NCI-H187 (cell line): ENCODE measurements around the gene ITGA2B.
"Not testable (repeated sequence)": the region's sequence is repeated elsewhere in the genome, so short reads cannot be mapped to it uniquely, and the experiment has no call there.

Experiments used
- DNase-seq, 2 experiments: peaks; one replicate each; lab custom pipeline; 2025; lab: John Stamatoyannopoulos, UW

ITGA2B gene

GRCh38 chr17:44390250-44390870, 911 bp upstream of the ITGA2B start:
- no peak for DNase-seq

DNA sequence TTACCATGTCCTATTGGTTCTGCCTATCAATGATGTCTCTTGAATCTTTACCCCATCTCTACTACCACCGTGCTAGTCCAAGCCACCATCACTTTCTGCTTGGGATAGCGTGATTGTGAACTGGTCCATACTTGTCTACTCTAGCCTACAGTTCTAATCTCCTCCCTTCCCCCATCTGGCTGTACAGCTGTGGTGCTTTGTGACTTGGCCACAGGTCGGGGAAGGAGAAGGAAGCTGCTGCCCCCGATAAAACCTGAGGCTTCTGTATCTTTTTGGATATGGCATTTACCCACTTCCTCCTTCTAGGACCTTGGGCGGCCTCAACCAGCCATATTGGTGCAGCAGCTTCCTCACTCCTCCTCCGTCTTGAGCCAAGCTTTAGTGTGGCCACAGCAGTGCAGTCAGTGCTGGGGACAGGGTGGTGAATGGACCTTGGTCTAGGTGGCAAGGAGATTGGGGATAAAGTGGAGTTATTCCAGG, 314 bp upstream of the ITGA2B start:
- no peak for DNase-seq

DNA sequence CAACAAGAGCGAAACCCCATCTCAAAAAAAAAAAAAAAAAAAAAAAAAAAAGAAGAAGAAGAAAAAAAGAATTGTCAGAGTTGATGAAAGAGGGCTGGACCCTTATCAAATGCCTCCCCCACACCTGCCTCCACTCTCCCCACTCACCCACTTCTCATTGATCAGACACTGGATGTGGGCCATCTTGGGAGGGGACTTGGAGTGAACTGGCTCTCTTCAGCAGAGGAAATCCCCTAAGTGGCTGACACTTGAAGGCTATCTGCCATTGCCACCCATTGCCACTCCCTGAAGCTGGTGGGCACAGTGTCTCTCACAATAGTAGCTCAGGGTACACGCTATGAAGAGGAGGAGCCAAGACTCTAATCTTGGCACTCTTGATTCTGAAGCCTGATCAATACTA, 1.6 kb downstream of the ITGA2B start:
- no peak for DNase-seq

GRCh38 chr17:44386182-44386525, 3.3 kb downstream of the ITGA2B start:
- no peak for DNase-seq

DNA sequence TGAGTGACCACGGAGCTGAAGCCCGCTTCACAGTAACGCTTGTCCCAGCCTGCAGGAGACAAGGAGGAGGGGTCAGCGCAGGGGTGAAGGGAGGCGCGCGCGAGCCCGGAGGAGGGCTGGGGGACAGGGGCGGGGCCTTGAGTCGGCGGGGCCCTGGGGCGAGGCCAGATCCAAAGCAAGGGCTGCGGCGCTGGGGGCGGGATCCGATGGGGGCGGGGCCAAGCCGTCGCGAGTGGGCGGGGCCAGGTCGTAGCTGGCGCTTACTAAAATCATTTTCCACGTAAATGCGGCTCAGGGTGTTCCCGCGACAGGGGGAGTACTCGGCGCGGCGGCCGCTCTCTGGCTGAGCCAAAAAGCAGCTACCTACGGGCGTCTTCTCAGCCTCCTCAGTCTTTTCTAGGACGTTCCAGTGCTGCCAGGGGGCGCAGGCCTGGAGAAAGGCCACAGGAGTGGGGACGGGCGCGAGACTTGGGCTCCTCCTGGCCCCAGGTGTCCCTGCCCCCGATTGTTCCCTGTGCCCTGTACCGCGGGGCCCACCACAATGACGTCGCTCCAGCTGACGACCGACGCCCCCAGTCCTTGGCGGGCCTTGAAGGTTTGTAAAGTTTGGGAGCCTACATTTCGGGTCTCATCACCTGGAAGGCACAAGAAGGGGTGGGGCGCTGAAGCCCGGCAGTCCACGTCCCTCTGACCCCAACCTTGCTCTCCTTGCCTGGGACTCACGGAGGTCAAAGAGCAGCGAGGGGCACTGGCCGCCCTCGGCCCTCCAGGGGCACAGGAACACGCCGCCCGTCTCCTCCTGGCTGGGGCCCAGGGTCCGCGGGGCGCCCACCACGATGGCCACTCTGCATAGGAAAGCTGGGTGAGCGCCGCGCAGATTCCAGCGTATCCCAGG, 3.9 kb downstream of the ITGA2B start:
- DNase-seq, result peak; percentile 56 to 71

- no peak for DNase-seq
Measured at GRCh38 chr17:44384823-44385286, 4.6 kb downstream of the ITGA2B start.

DNA sequence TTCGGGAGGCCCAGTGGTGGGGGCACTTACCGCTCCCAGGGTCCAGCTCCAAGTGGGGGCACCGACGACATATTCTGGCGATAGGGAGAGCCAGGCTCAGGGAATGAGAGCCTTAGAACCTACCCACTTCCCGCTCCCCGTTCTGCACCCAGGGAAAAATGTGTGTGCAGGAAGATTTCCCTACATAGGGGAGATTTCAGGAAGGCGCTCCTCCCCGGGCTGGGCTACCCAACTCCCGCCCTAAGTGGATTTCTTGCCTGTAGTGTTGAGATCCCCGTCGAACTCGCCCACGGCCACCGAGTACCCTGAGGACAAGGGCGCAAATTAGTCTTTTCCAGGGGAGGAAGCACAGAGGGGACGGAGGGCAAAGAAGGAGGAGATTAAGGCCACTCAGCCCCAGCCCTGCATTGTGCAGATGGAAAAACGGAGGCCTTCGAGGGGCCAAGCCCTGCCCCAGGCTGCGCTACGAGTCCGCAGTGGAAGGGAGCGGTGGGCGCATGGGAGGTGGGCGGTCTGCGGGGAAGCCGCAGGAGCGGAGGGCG, 5.1 kb downstream of the ITGA2B start:
- no peak for DNase-seq

- DNase-seq, result no peak
Measured at GRCh38 chr17:44383861-44384260, 5.6 kb downstream of the ITGA2B start.

- DNase-seq, result no peak
Measured at GRCh38 chr17:44383363-44383762, 6.1 kb downstream of the ITGA2B start.

- DNase-seq, result no peak
Measured at GRCh38 chr17:44382917-44383316, 6.5 kb downstream of the ITGA2B start.

DNA sequence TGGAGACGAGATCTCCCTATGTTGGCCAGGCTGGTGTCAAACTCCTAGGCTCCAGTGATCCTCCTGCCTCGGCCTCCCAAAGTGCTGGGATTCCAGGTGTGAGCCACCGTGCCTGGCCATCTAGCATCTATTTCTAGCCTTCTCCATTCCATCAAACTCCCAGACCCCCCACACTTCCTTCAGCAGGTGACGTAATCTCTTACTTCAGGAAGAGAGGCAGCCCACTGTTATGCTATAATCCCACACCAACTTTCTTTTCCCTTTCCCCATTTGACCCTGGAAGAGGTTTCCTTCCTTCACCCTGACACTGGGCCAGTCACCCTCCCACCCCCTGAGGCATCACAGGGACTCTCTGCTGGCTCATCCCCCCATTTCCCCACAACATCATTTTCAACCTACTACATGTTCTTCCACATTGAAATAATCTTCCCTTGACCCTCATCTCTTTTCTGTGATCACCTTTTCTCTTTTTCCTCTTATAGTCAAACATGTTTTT, 7.6 kb downstream of the ITGA2B start:
- DNase-seq, result no peak

GRCh38 chr17:44380767-44381166, 8.7 kb downstream of the ITGA2B start:
- no peak for DNase-seq

DNA sequence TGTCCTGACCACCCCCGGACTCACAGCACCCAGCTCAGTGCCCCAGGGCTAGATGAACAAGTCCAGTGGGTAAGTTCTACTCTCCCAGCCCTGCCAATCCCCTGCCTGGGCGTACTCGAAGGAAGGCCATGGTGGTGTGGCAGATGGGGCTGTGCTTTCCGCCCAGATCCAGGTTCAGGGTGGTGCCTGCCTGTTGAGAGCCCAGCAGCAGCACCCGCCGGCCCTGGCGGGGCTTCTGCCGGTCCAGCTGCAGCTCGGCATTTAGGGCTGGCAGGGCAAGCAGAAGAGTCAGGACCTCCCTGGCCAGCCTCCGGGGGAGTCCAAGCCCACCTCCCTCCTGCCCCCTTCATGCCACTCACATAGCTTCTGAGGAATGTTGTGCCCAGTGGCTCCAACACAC, 9.6 kb downstream of the ITGA2B start:
- no peak for DNase-seq

- no peak for DNase-seq
Measured at GRCh38 chr17:44378171-44378705, 11.2 kb downstream of the ITGA2B start.

DNA sequence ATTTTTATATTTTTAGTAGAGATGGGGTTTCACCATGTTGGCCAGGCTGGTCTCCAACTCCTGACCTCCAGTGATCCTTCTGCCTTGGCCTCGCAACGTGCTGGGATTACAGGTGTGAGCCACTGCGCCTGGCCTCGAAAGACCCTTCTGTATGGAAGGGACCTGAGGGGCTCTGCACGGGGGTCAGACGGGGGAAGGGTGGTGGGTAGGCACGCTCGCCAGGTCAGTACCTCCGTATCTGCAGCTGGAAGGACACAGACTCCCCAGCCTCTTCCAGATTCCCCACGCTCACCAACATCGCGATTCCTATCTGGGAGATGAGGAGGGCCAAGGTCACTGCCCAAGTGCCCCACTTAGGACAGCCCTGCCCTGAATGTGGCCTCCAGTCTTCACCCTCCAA, 12.7 kb downstream of the ITGA2B start:
- DNase-seq, result no peak

- DNase-seq, result no peak
Measured at GRCh38 chr17:44376124-44376523, 13.3 kb downstream of the ITGA2B start.

DNA sequence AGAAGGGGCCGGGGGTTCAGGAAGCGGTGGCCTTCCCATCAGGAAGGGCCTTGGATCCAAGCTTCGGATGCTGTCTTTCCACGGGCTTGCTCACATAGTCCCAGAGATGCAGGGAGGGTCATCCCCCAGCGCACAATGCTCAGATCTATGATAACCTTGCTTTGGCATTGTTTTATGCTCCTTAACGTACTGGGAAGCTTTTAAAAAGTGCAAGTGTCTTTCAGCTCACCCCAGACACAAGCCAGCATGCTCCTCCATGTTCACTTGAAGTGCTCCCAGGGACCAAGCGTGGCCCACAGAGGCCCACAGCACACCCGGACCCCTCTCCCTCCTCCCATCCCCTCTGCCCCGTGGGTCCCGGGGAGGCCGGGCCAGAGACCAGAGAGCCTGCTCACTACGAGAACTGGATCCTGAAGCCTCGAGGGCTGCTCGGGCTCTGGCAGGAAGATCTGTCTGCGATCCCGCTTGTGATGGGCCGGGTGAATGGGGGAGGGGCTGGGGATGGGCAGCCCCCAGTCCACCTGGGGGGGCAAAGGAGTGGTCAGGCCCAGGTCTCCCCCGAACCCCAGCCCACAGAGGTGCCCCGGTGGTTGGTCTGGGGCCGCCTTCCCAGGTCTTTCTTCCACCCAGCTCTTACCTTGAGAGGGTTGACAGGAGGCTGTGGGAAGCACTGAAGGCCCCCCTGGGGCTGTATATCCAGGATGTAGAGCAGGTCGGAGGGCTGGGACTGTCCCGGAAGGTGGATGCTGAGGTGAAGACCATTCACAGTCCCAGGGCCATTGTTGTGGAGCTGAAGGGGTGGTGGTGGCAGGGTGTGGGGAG, 14.0 kb downstream of the ITGA2B start:
- no peak for DNase-seq

DNA sequence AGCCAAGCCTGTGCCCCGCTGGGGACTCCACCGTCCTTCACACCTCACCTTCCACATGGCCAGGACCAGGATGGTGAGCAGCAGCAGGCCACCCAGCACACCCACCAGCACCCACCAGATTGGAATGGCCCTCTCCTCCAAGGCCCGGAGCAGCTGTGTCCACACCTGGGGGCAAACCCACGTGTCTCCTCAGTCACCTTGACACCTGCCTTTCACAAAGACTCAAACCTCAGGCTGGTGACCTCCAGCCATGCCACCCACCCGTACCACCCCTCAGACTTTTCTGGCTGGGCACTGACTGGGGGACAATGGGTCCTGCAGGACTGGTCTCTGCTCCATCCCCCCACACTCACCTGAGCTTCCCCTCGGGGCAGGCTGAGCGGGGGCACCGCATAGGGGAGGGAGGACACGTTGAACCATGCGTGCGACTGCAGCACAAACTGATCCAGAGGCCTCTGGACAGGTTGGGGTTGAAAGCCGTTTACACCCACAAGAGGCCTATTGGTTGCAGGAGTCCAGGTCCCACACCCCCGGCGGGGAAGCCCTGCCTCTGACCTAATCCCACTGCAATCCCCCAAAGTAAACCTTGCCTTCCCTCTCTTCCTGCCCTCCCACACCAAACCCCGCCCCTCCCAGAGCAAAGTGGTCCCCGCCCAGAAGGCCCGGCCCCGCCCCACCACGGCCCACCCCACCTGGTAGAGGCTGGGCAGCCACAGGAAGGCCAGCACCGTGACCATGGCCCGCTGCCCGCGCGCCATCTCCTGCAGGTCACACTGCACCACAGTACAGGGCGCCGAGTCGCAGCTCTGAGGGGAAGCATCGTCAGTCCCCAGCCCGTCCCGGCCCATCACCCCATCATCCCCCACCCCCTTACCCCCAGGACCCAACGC, 14.9 kb downstream of the ITGA2B start:
- no peak for DNase-seq

GRCh38 chr17:44372036-44372435, 17.4 kb downstream of the ITGA2B start:
- DNase-seq, result no peak

DNA sequence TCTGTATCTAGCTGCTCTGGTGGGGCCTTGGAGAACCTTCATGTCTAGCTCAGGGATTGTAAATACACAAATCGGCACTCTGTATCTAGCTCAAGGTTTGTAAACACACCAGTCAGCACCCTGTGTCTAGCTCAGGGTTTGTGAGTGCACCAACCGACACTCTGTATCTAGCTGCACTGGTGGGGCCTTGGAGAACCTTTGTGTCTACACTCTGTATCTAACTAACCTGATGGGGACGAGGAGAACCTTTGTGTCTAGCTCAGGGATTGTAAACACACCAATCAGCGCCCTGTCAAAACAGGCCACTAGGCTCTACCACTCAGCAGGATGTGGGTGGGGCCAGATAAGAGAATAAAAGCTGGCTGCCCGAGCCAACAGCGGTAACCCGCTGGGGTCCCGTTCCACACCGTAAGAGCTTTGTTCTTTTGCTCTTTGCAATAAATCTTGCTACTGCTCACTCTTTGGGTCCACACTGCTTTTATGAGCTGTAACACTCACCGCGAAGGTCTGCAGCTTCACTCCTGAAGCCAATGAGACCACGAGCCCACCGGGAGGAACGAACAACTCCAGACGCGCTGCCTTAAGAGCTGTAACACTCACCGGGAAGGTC, 19.9 kb downstream of the ITGA2B start:
- DNase-seq, result not testable (repeated sequence)
